Myocyte (in vitro differentiated cells): ENCODE results near the gene XXYLT1. TPM values are rescaled to one million over a fixed set of nuclear protein-coding genes. Genes with fewer than 3 reads are reported as not detected.

Source experiments
- DNase-seq: peaks from one replicate; pipeline ENCODE4 v3.0.0-alpha.2; 2012; ENCODE audit warnings: low read depth
- total RNA-seq: library from RNA; depleted of rRNA; stranded (reverse); fragments of >200 nt; gene quantifications from 2 replicates; pipeline ENCODE4 v1.2.3, GENCODE V29; 2014

Gene XXYLT1
- total RNA-seq, 1 donor from 2014 or later: 14.5 TPM

DNA sequence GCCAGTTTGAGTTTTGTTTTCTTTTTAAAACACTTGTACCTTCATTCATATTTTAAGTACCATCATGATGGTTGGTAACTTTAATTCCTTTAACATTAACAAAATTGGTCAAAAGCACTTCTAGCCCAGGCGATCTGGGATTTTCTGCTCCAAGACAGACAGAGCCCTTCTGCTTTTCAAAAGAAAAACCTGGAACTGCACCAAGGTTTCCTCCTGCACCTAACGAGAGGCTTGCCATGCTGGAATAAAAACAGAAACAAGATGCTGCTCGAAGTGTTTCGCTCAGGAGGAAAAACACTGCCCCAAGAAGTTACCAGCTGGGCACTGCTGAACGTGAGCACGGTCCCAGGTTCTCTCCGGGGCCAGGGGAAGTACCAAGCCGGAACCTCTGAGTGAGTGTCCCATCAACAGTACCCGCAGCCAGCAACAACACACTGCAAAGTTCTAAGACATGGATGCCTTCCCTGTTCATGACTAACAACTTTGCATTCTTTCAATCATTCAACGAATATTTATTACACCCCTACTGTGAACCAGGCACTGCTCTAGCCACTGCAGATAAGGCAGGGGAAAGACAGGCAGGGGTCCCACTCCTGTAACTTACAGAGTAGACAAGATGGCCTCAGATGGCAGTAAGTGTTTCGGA is 98.8 kb downstream of the XXYLT1 start:
- no peak for DNase-seq

DNA sequence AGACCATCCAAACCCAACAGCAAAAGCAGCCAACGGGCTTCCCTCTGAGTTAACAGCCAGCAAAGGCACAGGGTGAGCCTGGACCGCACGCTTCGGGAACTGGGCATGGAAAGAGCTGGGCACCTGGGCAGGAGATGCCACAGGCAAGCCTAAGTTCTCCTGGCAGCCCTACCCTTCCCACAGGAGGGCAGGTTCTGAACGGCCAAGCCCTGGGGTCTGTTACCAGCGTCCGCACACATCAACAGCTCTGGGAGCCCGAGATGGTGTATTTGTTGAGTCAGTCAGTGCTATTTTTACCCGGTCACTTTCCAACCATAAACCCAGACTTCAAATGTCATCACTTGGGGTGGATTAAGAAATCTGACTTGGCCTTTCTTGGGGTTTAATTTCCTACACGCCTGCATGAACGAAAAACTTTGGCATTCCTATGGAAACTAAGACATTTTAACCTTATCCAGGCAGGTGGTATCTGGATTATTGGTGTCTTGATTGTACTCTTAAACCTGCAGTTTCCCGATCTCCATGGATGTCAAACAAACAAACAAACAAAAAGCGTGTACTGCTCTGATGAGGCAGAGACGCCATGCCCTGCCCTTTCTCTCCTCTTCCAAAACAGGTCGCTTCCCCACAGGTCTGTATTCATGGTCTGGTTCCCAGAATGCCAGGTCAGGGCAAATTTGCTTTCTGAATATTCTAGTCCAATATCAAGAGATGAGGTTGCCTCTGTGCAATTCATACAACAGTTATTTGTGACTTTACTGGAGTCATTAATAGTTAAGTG is 99.7 kb downstream of the XXYLT1 start:
- peak; percentile 37 for DNase-seq

DNA sequence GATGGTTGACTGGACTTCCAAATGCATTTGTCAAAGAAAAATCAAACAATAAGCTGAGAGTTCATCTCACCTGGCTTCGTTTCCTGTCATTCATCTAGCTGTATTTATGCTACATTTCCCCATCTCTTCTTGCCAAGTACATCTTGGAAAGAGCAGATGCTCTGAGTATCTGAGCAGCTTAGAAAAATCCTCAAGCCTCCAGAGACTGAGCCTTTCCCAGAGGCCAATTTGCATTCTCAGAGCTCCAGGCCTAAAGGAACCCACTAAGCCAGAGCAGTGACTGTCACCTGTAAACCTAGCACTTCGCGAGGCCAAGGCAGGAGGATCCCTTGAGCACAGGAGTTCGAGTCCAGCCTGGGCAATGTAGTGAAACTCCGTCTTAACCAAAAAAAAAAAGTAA is 100.5 kb downstream of the XXYLT1 start:
- DNase-seq: no peak

DNA sequence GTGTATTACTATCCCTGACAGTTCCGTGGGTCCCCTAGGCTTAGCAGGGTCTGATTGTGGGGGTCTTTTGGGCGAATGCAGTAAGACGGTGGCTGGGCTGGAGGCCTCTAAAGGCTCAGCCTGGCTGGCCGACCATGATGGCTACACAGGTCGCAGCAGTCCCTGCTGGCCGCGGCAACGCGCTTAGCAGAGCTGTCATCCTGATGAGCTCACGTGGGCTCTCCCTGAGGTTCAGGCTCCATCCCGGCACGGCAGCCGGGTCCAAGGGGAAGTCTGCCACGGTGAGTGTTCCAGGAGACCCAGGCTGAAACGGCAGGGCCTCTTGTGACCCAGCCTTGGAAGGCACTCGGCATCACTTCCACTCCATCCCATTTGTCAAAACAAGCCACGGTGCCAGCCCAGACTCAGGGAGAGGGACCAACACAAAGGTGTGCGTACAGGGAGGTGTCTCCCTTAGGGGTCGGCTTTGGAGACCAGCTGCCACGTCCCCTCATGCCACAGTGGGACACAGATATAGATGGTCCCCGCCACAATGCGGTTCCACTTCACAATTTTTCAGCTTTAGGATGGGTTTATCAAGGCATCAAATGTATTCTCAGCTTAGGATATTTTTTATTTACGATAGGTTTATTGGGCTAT is 101.8 kb downstream of the XXYLT1 start:
- no peak for DNase-seq

DNA sequence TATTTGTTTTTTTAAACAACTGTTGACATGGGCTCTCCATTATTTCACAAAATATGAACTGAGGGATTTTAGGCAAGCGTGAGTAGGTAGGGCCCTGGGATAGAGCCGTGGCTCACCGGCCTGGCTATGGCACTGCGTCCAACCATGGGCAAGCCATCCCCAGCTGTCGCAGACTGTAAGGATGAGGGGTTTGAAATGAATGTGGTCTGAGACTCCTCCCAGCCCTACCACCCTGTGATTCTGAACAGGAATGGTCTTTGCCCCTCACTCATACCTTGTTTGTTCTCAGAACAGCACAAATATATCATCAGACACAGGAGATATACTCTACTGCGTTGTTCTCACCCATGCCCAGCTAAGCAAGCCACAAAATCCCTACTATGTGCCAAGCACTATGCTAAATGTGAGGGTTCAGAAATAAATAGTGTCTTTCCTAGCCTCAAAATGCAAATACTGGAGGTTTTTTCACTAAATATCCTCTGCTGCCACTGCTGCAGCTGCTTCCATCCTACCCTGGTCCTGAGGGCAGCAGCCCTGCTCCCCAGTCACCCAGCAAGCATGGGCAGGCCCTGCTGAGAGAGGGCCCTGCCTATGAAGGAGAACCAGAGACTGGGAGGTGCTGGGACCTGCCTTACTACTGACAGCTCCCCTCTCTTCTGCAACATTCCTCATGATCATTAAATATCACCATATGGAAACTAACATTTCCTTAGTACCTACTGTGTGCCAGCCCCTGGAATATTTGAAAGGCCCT is 102.8 kb downstream of the XXYLT1 start:
- no peak for DNase-seq

- no peak for DNase-seq
Measured at GRCh38 chr3:195165790-195166189, 105.2 kb downstream of the XXYLT1 start.

GRCh38 chr3:195165265-195165609 is 105.7 kb downstream of the XXYLT1 start:
- DNase-seq: no peak

- DNase-seq: no peak
Measured at GRCh38 chr3:195164573-195165264, 106.2 kb downstream of the XXYLT1 start.

GRCh38 chr3:195163719-195164572 is 107.0 kb downstream of the XXYLT1 start:
- DNase-seq: no peak

DNA sequence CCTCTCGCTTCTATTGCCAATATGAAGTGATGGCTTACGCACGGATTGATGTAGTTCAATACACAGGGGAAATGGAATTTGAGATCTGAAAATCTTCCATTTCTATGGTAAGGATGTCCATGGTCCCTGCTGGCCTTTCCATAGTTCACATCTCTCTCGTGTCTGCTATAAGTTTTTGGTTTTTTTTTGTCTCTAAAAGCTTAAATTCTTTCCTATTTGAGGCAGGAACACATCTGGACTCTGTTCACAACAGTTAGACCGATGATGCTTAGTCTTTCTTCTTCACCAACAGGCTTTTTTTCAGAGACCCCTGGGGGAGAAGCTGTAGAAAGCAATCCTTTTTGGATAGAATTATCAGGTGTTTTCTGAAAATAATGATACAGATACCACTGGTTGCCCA is 108.1 kb downstream of the XXYLT1 start:
- no peak for DNase-seq

GRCh38 chr3:195162033-195162669 is 108.8 kb downstream of the XXYLT1 start:
- no peak for DNase-seq

GRCh38 chr3:195160908-195161434 is 110.0 kb downstream of the XXYLT1 start:
- no peak for DNase-seq

GRCh38 chr3:195160257-195160898 is 110.6 kb downstream of the XXYLT1 start:
- peak; percentile 22 for DNase-seq

DNA sequence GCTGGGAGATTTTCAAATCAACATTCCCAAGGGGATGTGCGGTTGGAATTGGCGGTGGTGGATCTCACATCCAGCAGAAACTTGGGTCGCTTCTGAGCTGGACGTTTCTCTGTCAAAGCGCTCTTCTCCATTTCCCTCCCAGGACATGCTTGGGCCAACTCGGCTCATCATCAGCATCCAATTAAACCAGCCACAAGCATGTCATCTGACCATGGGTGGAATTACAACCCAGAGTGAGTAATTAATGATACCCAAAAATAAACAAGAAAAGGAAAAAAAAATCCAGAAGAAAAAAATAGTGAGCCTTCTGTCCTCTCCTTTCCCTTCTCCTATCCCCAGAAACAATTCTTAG is 111.2 kb downstream of the XXYLT1 start:
- no peak for DNase-seq

GRCh38 chr3:195159117-195159813 is 111.7 kb downstream of the XXYLT1 start:
- no peak for DNase-seq

- DNase-seq: no peak
Measured at GRCh38 chr3:195156286-195156890, 114.6 kb downstream of the XXYLT1 start.

GRCh38 chr3:195155570-195156241 is 115.3 kb downstream of the XXYLT1 start:
- no peak for DNase-seq
